Lower leg skin (tissue), 4 donors: Measurements from ENCODE around the gene SLC15A1. TPM values are rescaled to one million over a fixed set of nuclear protein-coding genes. Genes with fewer than 3 reads are reported as not detected.

Experiments used
- DNase-seq, 2 donors: peaks; one replicate each; pipeline ENCODE4 v3.0.0-alpha.2; 2019; ENCODE audit warnings: low spot score in 2 of 2
- H3K4me3 ChIP-seq: fragments of 200-600 bp; sonication (generic); 2 replicates; pipeline ENCODE4 v1.5.1; 2017; ENCODE audit warnings: mild to moderate bottlenecking, low read depth; ENCODE audit not compliant: poor library complexity, severe bottlenecking
- POLR2A ChIP-seq, 2 donors: fragments of 450-650 bp; IDR thresholded peaks; one replicate each; pipeline ENCODE4 v1.6.1; 2016 to 2017; ENCODE audit warnings: antibody characterized with exemption in 2 of 2, mild to moderate bottlenecking in 1 of 2, moderate library complexity in 1 of 2
- WGBS, 2 donors: methylation state at CpG; one replicate each; pipeline ENCODE4 v1.1.5; 2018; 5-methylcytosine and 5-hydroxymethylcytosine counted together
- intact Hi-C: fragments of 100-400 bp; cut with DNase I; formaldehyde crosslinking; loops from one replicate; pipeline ENCODE4 v1.15.0; 2023; ENCODE audit warnings: low total_unique reads
- total RNA-seq, 4 donors: library from RNA; depleted of rRNA; stranded (reverse); fragments of >200 nt; gene quantifications; one replicate each; pipeline ENCODE4 v1.1.0, GENCODE V29; 2016
- TF ChIP-seq, protein P1 (sequence below), 3 donors: fragments of 450-650 bp; IDR thresholded peaks; one replicate each; pipeline ENCODE4 v1.5.1; 2016; ENCODE audit warnings: antibody characterized with exemption in 3 of 3, mild to moderate bottlenecking in 3 of 3, moderate library complexity in 2 of 3

SLC15A1 gene
- total RNA-seq, 4 donors from 2014 or later = 31.0 to 70.9 (median 40.1) TPM

DNA sequence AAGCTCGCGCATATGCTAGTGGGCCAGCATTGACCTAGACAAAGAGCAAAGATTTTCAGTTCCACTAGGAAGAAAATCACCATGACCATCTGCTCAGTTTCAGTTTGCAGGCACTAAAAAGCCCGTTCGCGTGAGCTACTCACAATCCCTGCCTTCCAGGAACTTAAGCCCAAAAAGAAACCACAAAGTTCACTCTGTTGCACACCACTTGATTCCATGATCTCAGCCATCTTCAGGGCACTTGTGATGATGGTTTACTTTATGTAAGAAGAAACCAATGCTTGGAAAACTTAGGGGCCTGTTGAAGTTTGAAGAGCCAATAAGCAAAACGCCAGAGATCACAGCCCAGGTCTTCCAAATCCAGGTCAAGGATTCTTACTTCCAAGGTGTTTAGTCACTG lies 45.0 kb upstream of the SLC15A1 start:
- no peak overlapping the region for H3K4me3 ChIP-seq
- intact Hi-C loops = no loop called here
- 90 to 93% methylated on average over 6 of the region's 6 CpGs for WGBS, 2 donors
- DNase-seq = no peak
- no peak for TF ChIP-seq POLR2A (IDR thresholded peaks at IDR 0.05)
- TF ChIP-seq, protein P1, sequence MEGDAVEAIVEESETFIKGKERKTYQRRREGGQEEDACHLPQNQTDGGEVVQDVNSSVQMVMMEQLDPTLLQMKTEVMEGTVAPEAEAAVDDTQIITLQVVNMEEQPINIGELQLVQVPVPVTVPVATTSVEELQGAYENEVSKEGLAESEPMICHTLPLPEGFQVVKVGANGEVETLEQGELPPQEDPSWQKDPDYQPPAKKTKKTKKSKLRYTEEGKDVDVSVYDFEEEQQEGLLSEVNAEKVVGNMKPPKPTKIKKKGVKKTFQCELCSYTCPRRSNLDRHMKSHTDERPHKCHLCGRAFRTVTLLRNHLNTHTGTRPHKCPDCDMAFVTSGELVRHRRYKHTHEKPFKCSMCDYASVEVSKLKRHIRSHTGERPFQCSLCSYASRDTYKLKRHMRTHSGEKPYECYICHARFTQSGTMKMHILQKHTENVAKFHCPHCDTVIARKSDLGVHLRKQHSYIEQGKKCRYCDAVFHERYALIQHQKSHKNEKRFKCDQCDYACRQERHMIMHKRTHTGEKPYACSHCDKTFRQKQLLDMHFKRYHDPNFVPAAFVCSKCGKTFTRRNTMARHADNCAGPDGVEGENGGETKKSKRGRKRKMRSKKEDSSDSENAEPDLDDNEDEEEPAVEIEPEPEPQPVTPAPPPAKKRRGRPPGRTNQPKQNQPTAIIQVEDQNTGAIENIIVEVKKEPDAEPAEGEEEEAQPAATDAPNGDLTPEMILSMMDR (IDR thresholded peaks at IDR 0.05) = no peak

DNA sequence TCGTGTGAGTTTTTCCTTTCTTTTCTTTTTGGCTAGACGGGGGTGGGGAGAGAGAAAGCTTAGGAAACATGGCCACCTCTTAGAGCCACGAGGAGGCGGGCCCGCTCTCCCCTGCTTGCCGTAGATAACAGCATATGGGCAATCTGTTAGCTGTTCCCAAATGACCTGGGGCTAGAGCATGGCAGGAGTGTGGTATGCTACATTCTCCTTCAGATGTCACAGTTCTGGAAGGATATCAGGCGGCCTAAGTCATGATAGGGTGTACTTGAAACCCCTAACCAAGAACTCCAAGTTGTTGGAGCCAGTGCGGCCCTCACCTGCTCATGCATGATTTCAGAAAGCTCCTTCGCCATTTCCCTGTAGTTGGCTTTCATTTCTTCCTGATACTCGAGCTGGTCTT lies 44.3 kb upstream of the SLC15A1 start:
- 89 to 95% methylated on average over 10 of the region's 10 CpGs for WGBS, 2 donors
- no peak overlapping the region for H3K4me3 ChIP-seq
- TF ChIP-seq POLR2A (IDR thresholded peaks at IDR 0.05) = no peak
- TF ChIP-seq, protein P1 (IDR thresholded peaks at IDR 0.05) = no peak
- intact Hi-C loops = no loop called here
- DNase-seq = peak in 1 of 2 donors; percentile 60

DNA sequence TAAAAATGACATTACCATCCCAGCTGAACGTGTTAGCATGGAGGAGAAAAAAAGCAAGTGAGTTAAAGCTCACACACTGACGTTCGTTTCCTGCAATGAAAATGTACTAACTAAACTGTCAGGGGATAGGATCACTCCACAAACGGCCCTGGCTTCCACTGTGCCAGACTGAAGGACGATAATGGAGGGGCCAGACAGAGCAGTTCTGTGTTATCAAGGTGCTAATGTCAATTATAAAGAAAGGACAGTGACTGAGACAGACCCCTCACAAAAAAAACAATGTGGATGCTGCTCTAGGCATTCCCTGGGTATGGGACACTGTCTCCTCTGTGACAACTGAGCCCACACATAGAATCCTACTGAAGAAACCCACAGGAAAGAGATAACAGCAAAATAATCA lies 43.7 kb upstream of the SLC15A1 start:
- no peak for TF ChIP-seq POLR2A (IDR thresholded peaks at IDR 0.05)
- TF ChIP-seq, protein P1 (IDR thresholded peaks at IDR 0.05) = no peak
- no peak overlapping the region for H3K4me3 ChIP-seq
- intact Hi-C loops = no loop called here
- peak in 1 of 2 donors; percentile 21 for DNase-seq
- WGBS, 2 donors = 92 to 95% methylated on average over 5 of the region's 5 CpGs

DNA sequence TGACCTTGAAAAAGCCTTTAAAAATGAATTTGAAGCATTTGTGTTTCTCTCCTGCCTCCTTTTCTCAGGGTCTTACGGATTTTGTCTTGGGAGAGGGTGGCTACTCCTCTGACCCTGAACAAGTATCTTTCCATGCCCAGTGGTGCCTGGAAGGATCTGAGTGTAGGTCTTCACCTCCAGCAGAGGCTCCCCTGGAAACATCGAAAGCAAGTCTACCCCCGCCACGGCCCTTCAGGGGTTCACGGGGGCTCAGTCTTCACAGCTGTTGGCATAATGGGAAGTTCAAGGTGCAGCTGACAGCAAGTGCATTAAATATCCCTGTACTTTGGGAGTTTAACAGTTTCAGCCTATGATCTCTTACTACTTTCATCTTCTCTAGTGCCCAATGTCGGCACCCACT lies 42.7 kb upstream of the SLC15A1 start:
- H3K4me3 ChIP-seq = no peak overlapping the region
- peak in 1 of 2 donors; percentile 58 for DNase-seq
- 91 to 99% methylated on average over 6 of the region's 6 CpGs for WGBS, 2 donors
- intact Hi-C loops = no loop called here
- TF ChIP-seq, protein P1 (IDR thresholded peaks at IDR 0.05) = no peak
- TF ChIP-seq POLR2A (IDR thresholded peaks at IDR 0.05) = no peak

DNA sequence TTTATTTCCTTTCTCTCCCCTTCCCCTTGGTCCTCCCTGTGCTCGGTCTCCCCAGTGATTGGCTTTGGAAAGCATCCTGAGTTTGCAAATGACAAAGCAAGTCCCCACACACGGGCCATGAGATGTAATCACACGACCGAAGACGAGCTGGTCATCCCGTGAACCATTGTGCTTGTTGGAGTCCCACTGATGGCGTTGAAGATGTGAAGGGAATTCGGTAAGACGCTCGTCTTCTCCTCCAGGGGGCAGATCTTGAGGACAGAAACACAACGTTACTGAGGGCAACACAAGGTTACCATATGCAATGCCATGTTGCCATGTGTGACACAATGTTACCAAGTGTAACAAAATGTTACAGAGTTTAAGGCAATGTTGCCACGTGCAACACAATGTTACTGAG lies 42.0 kb upstream of the SLC15A1 start:
- 92% methylated on average over 12 of the region's 12 CpGs for WGBS, 2 donors
- TF ChIP-seq POLR2A (IDR thresholded peaks at IDR 0.05) = no peak
- TF ChIP-seq, protein P1 (IDR thresholded peaks at IDR 0.05) = no peak
- H3K4me3 ChIP-seq = no peak overlapping the region
- DNase-seq = peak in 1 of 2 donors; percentile 46
- intact Hi-C loops = no loop called here

DNA sequence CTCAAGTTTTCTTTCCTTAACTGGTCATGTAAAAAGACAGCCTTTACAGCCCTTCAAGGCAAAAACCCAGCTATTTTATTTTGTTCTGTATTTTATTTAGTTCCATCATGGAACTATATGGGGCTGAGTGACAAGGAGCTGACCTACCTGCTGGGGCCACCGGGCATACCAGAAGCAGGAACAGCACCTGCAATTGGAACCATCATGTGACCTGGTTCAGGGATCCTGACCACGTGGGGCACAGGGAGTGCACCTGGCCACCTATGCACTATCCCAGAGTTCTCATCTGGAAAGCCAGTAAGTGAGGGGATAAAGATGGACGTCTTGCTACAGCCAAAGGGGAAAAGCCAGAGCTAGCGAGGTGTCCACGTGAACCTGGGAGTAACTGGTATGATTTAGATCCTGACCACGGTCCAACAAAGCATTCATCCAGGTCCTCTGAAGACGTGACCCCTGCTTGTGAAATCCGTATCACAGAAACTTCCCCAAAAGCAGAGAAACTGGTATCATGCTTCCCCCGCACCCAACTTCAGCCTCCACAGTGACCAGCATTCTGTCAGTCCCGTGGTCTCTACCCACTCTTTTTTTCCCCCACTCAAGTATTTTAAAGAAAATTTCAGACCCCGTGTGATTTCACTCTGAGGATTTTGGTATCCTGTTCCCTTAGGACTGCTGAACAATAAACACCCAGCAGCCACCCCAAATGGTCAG lies 40.5 kb upstream of the SLC15A1 start:
- no peak for DNase-seq
- TF ChIP-seq, protein P1 (IDR thresholded peaks at IDR 0.05) = no peak
- no peak for TF ChIP-seq POLR2A (IDR thresholded peaks at IDR 0.05)
- WGBS, 2 donors = 90 to 91% methylated on average over 11 of the region's 11 CpGs
- no peak overlapping the region for H3K4me3 ChIP-seq
- intact Hi-C loops = no loop called here
